CD14-positive monocyte (primary cell): ENCODE results near the gene LIN9. TPM values are rescaled to one million over a fixed set of nuclear protein-coding genes. Genes with fewer than 3 reads are reported as not detected.

Experiments
- DNase-seq, 3 donors: peaks; one replicate each; pipeline ENCODE4 v3.0.0-alpha.2; 2011 to 2022
- H2AFZ ChIP-seq: 2 replicates; pipeline ENCODE4 v1.6.0; 2012; ENCODE audit warnings: mild to moderate bottlenecking, low read depth, low read length, inconsistent platforms; ENCODE audit not compliant: insufficient read depth, poor library complexity, severe bottlenecking
- H3K27ac ChIP-seq, 2 donors: 1 replicate in 1 of 2; 2 replicates in 1 of 2; pipeline ENCODE4 v1.5.1; 2012 to 2013; ENCODE audit warnings: low read length in 2 of 2, control low read depth in 1 of 2, inconsistent platforms in 1 of 2, low read depth in 1 of 2, mild to moderate bottlenecking in 1 of 2
- H3K27me3 ChIP-seq, 2 donors: one replicate each; pipeline versions ENCODE4 v1.6.0 to v1.6.1; 2011 to 2013; ENCODE audit warnings: low read length in 2 of 2; ENCODE audit not compliant: control insufficient read depth in 2 of 2, insufficient read depth in 2 of 2
- H3K36me3 ChIP-seq, 2 donors: replicated peaks in 1 of 2; 1 replicate in 1 of 2; 2 replicates in 1 of 2; pipeline versions ENCODE4 v1.5.1 to v1.6.1; 2012 to 2013; ENCODE audit warnings: low read length in 2 of 2, control low read depth in 1 of 2, inconsistent platforms in 1 of 2, mild to moderate bottlenecking in 1 of 2; ENCODE audit not compliant: insufficient read depth in 2 of 2, control insufficient read depth in 1 of 2
- H3K4me1 ChIP-seq, 2 donors: 1 replicate in 1 of 2; 2 replicates in 1 of 2; pipeline versions ENCODE4 v1.5.1 to v1.6.1; 2012 to 2013; ENCODE audit warnings: low read length in 2 of 2, control low read depth in 1 of 2, inconsistent platforms in 1 of 2, mild to moderate bottlenecking in 1 of 2, moderate library complexity in 1 of 2; ENCODE audit not compliant: insufficient read depth in 2 of 2, control insufficient read depth in 1 of 2
- H3K4me2 ChIP-seq: replicated peaks from 2 replicates; pipeline ENCODE3; 2012; ENCODE audit warnings: low read length, moderate library complexity, mild to moderate bottlenecking; ENCODE audit not compliant: poor library complexity, severe bottlenecking; ENCODE audit errors: extremely low read depth
- H3K4me3 ChIP-seq, 3 experiments: fragments of 200-600 bp in 1 of 3; sonication (generic) in 1 of 3; replicated peaks in 1 of 3; 1 replicate in 2 of 3; 2 replicates in 1 of 3; pipeline ENCODE4 v1.5.1; 2011 to 2013; ENCODE audit warnings: low read length in 3 of 3, mild to moderate bottlenecking in 3 of 3, control low read depth in 2 of 3, low read depth in 2 of 3, inconsistent platforms in 1 of 3, moderate library complexity in 1 of 3
- H3K79me2 ChIP-seq: 2 replicates; pipeline ENCODE4 v1.6.0; 2012; ENCODE audit warnings: mild to moderate bottlenecking, control low read depth, inconsistent platforms, low read length, moderate library complexity; ENCODE audit not compliant: insufficient read depth
- H3K9ac ChIP-seq: 2 replicates; pipeline ENCODE4 v1.6.0; 2017; ENCODE audit warnings: low read length, mild to moderate bottlenecking; ENCODE audit not compliant: insufficient read depth, poor library complexity, severe bottlenecking
- H3K9me3 ChIP-seq, 2 donors: replicated peaks in 1 of 2; 1 replicate in 1 of 2; 2 replicates in 1 of 2; pipeline versions ENCODE4 v1.5.1 to v1.6.1; 2012 to 2013; ENCODE audit warnings: low read length in 2 of 2, control low read depth in 1 of 2; ENCODE audit not compliant: control insufficient read depth in 1 of 2, insufficient read depth in 1 of 2
- H4K20me1 ChIP-seq: 2 replicates; pipeline ENCODE4 v1.6.0; 2012; ENCODE audit warnings: mild to moderate bottlenecking, low read length, control low read depth, moderate library complexity; ENCODE audit not compliant: insufficient read depth
- H3K27ac Mint-ChIP-seq, 7 donors: one replicate each; pipeline ENCODE4 v1.8.0; 2020; ENCODE audit warnings: mild to moderate bottlenecking in 7 of 7, mixed read lengths in 7 of 7, moderate library complexity in 6 of 7, inconsistent platforms in 2 of 7
- H3K27me3 Mint-ChIP-seq, 3 donors: one replicate each; pipeline ENCODE4 v1.8.0; 2021 to 2022; ENCODE audit warnings: low read depth in 3 of 3, mild to moderate bottlenecking in 3 of 3, mixed read lengths in 3 of 3, moderate library complexity in 3 of 3, inconsistent platforms in 1 of 3
- H3K36me3 Mint-ChIP-seq, 2 donors: one replicate each; pipeline ENCODE4 v1.8.0; 2020; ENCODE audit warnings: mixed read lengths in 2 of 2, inconsistent platforms in 1 of 2, mild to moderate bottlenecking in 1 of 2
- H3K4me1 Mint-ChIP-seq: one replicate; pipeline ENCODE4 v1.8.0; 2020; ENCODE audit warnings: mild to moderate bottlenecking, mixed read lengths
- H3K4me3 Mint-ChIP-seq, 2 donors: one replicate each; pipeline ENCODE4 v1.8.0; 2020; ENCODE audit warnings: mild to moderate bottlenecking in 2 of 2, mixed read lengths in 2 of 2, moderate library complexity in 1 of 2
- H3K9me3 Mint-ChIP-seq, 7 donors: one replicate each; pipeline ENCODE4 v1.8.0; 2020 to 2022; ENCODE audit warnings: mixed read lengths in 7 of 7, mild to moderate bottlenecking in 6 of 7, moderate library complexity in 6 of 7, inconsistent platforms in 2 of 7
- CTCF ChIP-seq: fragments of 200-600 bp; IDR thresholded peaks from one replicate; pipeline ENCODE4 v1.8.0; 2022; ENCODE audit warnings: antibody characterized with exemption, mild to moderate bottlenecking
- WGBS: methylation state at CpG from one replicate; pipeline ENCODE4 v1.1.5; 2013; ENCODE audit warnings: missing lambda C conversion rate; ENCODE audit not compliant: insufficient coverage; 5-methylcytosine and 5-hydroxymethylcytosine counted together
- intact Hi-C, 2 donors: fragments of 100-400 bp; cut with micrococcal nuclease; formaldehyde crosslinking; loops; one replicate each; pipeline versions ENCODE4 v1.15.0 to v1.15.1; 2023
- polyA plus RNA-seq, 3 donors: library from polyadenylated mRNA; depleted of rRNA in 1 of 3; unstranded in 2 of 3; stranded (reverse) in 1 of 3; fragments of 300-500 nt in 2 of 3; fragments of >200 nt in 1 of 3; fragmentation: Illumina TruSeq in 2 of 3; gene quantifications; 1 replicate in 2 of 3; 2 replicates in 1 of 3; pipeline ENCODE4 v1.2.3, GENCODE V29; 2012 to 2021

Gene LIN9
- polyA plus RNA-seq, 3 donors, result 0.56 to 1.3 (median 0.76) TPM

- Histone ChIP-seq H3K4me2 (no peak overlapping the region), H3K79me2 (peaks cover 24% of the 10 kb centered on the region), H3K4me3 (no peak overlapping the region), H3K36me3 (no peaks in the 10 kb centered on the region), H4K20me1 (no peaks in the 10 kb centered on the region), H3K9ac (no peak overlapping the region), H2AFZ (no peak overlapping the region), H3K27me3 (peaks cover 0 to 3% of the 10 kb centered on the region in 2 donors), H3K27ac (no peak overlapping the region), H3K4me1 (peaks cover 12 to 20% of the 10 kb centered on the region in 2 donors), H3K9me3 (no peaks in the 10 kb centered on the region)
- no peak overlapping the region for H3K4me3 Mint-ChIP-seq
- H3K27ac Mint-ChIP-seq, result no peak overlapping the region
- intact Hi-C loops, result no loop called here
- no peak for TF ChIP-seq CTCF
- H3K9me3 Mint-ChIP-seq, result peaks cover 0 to 2% (median 0%) of the 10 kb centered on the region in 7 donors
- no peaks in the 10 kb centered on the region for H3K36me3 Mint-ChIP-seq
- WGBS, result 97% methylated on average over 6 of the region's 7 CpGs
- no peak for DNase-seq
- peaks cover 21% of the 10 kb centered on the region for H3K4me1 Mint-ChIP-seq
- H3K27me3 Mint-ChIP-seq, result peaks cover 2 to 9% (median 6%) of the 10 kb centered on the region in 3 donors
Observed at GRCh38 chr1:226311376-226311775, 2.4 kb upstream of the LIN9 start.

GRCh38 chr1:226310637-226311195 is 1.8 kb upstream of the LIN9 start:
- H3K27me3 Mint-ChIP-seq, result peaks cover 2 to 9% (median 6%) of the 10 kb centered on the region in 3 donors

More at GRCh38 chr1:226310637-226311195, 1.8 kb upstream of the LIN9 start:
- no peak for DNase-seq
- Histone ChIP-seq H3K27me3 (peaks cover 0 to 3% of the 10 kb centered on the region in 2 donors), H3K4me2 (no peak overlapping the region), H3K36me3 (no peaks in the 10 kb centered on the region), H4K20me1 (no peaks in the 10 kb centered on the region), H3K9ac (no peak overlapping the region), H3K4me3 (no peak overlapping the region), H2AFZ (peak overlapping the region; percentile 100), H3K27ac (no peak overlapping the region), H3K4me1 (peaks cover 12 to 20% of the 10 kb centered on the region in 2 donors), H3K9me3 (no peaks in the 10 kb centered on the region), H3K79me2 (peaks cover 26% of the 10 kb centered on the region)
- TF ChIP-seq CTCF, result no peak
- WGBS, result 33% methylated on average over 1 of the region's 2 CpGs
- Mint-ChIP-seq H3K36me3 (no peaks in the 10 kb centered on the region), H3K9me3 (peaks cover 0 to 2% (median 0%) of the 10 kb centered on the region in 7 donors), H3K27ac (no peak overlapping the region), H3K4me1 (peaks cover 25% of the 10 kb centered on the region), H3K4me3 (no peak overlapping the region)
- intact Hi-C loops, result no loop called here
